ENCODE results near the gene STX10.

Gene STX10

DNA sequence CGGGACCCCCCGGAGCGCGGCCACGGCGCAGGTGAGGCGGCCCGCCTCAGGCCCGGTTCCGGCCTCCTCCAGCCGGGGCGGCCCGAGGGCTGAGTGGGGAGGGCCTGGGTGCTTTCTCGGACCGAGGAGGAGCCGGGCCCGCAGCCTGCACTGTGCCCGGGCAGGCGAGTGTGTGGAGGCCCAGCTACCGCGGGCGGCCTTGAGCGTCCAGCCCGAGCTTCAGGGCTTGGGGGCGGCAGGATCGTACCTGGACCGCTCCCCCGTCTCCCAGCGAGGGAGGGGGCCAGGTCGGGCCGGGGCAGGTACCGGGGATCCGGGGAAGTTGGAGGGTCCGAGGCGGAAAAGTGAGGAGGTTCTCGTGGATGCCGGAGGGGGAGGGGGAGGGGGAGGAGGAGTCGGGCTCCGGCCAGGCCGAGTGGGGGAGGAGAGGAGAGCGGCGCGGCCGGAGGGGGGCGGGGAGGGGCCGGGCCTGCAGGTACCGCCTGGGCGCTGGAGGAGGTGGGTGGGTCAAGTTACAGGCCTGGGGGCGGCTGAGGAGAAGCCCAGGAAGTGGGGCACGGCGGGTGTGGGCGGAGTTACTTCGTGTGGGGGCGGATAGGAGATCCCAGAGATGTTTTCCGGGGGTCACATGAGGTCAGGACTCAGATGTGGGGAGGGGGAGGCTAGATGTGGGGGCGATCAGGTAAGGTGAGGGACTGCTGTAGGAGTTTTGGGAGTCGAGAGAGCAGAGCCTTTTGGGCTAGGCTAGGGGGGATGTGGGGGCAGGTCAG, 31.6 kb downstream of the STX10 start:
- DNase-seq = peak in 1 of 2 experiments; percentile 65

DNA sequence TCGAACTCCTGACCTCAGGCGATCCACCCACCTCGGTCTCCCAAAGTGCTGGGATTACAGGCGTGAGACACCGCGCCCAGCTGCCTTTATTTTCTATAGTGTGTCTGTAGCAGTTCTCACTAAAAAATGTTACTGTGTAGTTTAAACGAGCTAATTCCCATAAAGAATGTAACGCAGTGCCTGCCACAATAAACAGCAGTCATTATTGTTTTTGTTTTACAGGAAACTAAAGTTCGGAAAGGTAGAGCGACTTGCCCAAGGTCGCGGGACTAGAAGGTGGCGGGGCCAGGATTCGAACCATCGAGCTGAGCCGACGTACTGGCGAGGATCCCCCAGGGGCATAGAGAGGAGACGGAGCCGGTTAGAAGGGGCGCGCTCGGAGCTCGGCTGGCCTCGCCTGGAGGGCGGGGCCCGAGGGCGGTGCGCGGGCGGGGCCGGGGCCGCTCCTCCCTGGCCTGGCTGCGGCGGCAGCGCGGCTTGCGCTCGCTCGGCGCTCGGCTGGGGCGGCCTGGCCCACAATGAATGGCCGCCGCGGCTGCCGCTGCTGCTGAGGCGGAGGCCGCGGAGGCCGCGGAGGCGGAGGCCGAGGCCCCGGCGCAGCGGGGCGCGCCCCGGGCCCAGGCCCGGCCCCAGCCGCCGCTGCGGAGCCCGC, 32.3 kb downstream of the STX10 start, which contains the start of gene NACC1:
TSS of gene NACC1 (plus strand) at position 493 of the 652 bp plus-strand sequence. CDS start 16,944 bp downstream, outside the sequence.
- DNase-seq = peak; percentile 91 to 95

DNA sequence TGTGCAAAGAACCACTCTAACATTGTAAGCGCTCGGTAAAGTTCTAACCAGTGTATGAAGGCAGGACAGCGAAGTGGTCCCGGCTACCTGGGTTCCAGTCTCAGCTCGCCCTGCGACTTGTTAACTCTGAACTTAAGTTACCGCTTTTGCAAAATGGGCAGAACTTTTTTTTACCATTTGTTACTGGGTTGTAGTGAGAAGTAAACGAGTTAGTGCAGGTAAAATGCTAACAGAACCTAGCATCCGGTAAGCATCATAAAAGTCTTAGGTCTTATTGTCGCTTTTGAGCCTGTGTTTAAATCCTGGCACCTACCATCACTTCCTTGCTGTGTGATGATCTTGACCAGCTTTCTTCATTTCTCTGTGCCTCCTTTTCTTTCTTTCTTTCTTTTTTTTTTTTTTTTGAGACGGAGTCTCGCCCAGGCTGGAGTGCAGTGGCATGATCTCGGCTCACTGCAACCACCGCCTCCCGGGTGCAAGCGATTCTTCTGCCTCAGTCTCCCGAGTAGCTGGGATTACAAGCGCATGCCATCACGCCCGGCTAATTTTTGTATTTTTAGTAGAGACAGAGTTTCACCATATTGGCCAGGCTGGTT, 32.9 kb downstream of the STX10 start:
- DNase-seq = peak in 1 of 2 experiments; percentile 33

DNA sequence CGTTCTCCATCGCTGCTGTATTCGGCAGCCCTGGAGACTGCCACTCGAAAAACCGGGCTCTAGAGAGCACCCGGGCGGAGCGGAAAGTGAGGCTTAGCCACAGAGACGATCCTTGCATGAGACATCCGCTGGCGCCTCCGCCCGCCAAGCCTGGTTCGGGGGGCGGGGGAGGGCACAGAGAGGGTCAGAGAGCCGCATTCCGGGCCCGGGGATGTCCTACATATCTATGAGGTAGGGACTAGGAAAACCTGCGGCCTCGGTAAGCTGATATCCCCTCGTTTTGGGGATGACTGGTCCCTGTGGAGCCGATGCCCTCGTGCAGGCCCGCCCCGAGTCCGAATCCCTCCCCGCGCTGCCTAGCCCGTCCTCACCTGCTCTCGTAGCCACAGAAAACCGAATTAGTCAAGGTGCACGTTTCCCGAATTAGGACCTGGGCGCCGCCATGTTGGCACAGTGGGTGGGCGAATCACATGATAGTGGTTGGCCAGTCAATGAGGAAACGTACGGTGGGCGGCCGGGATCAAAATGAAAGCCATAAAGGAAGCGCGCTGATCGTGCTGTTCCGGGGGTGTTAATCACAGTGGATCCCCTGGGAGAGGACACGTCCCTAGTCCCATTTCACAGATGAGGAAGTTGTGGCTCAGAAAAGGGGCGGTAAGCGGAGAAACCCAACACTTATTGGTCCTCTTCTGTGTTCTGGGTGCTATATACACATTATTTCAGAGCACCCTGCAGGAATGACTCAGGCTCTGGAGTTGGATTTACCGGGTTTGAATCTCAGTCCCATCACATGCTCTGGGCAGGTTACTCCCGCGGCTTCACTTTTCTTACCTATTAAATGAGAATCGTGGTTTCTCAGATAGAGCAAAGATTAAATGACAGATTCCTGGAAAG, 33.6 kb downstream of the STX10 start, which contains the start of gene TRMT1:
TSS of gene TRMT1 (minus strand) at position 459 of the 894 bp plus-strand sequence. CDS start at position 118, 341 bp downstream.
- DNase-seq = peak; percentile 95 to 96

DNA sequence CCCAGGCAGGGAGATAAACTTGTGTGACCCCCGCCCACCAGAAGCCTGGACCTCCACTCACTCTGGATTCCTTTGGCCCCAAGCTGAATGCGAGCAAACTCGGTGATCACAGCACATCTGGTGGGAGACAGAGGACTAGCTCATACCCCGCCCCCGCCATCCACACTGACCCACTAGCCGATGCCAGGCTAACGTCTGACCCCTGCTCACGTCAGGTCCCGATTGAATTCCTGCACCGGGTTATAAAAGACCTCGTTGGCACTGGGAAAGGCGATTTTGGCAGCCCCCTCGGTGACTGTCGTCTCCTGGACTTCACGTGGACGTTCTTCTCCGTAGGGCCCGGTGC, 34.3 kb downstream of the STX10 start:
- DNase-seq = no peak

DNA sequence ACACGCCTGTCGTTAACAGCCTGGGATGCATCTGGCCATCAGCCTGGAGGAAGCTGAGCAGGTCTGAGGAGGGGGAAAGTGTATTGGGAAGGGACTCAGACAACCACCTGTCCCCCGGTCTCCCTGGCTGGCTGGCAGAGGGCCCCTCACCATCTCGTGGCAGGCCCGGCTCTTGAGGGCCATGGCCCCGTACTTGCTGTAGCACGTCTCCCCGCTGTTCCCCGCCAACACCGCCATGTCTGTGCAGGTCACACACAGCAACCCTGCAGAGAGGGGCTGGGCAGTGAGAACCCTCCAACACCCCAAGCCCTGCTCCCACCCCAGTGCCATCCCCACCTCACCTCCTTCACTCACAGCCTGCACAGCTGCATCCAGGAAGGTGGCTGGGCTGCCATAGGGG, 37.6 kb downstream of the STX10 start:
- DNase-seq = no peak

DNA sequence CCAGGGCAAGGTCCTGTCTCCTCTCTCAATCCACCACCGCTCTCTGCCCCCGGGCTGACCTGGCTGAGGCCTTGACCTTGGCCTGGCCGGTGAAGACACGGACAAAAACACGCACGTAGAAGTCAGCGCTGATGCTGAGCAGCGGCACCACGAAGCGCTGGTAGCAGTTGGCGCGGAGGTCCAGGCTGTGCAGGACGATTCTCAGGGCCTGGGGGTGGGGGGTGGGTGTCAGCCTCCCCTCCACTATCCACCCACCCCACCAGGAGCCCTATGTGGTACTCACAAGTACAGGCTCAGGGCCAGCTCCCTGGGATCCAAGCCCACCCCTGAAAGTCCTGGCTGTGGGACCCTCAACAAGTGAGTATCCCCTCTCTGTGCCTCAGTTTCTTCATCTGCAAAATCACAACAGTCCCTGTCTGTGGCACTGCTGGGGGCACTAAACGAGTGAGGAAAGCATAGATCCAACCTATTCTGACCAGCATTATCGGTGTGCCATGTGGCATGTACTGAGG, 40.0 kb downstream of the STX10 start:
- DNase-seq = no peak

DNA sequence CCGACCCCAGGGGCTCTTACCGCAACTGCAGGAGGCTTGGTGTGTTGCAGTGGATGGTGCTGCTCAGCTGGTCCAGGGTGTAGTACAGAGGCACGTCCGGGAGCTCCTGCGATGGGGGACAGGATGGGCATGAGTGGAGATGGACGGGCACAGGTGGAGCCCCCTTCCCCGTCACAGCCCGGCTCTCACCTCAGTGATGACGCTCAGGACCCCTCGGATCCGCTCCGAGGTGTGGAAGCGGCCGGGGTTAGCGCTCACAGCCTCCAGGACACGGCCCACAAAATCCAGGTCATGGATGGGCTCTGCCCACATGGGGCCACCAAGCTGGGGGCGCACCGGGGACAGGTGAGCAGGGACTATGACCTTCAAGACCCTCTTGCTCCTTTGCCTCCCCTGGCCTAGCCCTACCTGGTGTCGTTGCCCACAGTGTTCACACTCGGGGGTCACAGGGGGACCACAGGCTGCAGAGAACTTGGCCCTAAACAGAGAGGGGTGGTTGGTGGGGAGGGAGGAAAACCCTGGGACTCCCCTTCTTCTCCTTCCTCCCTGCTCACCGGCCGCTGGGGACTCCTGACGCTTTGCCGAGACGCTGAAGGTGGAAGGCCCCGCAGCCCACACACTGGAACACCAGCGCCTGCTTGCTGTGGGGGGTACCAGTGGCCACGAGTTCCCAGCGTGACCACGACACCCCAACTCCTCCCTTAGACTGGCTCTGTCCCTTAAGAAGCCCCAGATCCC, 40.6 kb downstream of the STX10 start:
- DNase-seq = no peak

DNA sequence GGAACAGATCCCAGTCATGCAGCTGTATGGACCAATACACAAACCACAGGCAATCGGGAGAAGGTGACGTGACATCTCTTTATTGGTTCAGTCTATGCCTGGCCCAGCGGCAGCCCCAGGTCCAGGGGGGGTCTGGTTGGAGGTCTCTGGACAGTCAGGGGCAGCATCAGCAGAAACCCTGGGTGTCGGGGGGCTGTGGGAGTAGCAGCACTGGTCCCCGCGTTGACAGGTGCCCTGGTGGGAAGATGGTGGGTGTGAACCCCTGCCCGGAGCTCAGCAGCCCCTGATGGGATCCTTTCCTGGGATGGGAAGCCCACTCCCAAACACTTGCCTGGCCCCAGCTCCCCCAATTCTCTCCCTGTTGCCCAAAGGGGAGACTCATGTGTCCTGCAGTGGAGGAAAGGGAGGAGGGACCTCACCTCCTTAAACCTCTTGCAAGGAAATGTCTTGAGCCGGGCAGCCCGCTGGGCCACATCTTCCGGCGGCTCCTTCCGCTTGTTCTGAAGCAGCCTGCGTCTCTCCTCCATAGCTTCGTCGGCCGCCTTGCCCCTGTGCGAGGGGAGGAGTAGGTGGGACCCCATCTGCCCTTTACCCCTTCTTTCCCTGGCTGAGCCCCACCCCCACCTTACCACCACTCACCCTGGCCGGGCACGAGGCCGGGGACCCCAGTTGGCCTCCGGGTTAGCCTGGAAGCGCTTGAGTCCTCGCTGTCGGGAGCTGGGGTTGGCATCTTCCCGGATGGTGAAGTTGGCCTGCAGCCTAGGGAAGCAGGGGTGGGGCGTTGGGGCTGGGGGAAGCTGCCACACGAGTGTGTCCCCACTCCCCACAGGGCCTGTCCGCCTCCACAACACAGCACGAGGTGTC, 45.1 kb downstream of the STX10 start:
- peak; percentile 57 to 61 for DNase-seq

DNA sequence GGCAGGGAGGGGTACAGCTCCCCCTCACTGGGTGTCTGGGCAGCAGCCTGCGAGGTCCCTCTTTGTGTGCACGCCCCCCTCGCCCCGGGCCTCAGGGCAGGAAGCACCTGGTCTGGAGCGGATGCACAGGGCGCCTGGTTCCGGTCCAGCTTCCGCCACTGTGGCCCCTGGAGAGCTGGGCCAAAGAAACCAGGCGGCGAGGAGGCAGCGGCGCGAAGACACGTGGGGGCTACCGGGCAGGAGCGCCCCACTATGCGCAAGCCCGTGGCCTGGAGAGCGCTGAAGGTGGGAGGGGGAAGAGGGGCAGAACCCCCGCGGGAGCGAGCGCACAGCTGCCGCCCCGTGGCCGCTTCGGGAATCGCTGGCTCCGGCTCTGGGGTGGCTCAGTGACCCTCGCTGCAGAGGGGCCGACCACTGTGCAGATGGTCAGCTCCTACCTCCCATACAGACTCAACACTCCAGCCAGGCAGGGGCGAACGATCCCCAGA, 45.8 kb downstream of the STX10 start:
- DNase-seq = peak; percentile 83 to 86

DNA sequence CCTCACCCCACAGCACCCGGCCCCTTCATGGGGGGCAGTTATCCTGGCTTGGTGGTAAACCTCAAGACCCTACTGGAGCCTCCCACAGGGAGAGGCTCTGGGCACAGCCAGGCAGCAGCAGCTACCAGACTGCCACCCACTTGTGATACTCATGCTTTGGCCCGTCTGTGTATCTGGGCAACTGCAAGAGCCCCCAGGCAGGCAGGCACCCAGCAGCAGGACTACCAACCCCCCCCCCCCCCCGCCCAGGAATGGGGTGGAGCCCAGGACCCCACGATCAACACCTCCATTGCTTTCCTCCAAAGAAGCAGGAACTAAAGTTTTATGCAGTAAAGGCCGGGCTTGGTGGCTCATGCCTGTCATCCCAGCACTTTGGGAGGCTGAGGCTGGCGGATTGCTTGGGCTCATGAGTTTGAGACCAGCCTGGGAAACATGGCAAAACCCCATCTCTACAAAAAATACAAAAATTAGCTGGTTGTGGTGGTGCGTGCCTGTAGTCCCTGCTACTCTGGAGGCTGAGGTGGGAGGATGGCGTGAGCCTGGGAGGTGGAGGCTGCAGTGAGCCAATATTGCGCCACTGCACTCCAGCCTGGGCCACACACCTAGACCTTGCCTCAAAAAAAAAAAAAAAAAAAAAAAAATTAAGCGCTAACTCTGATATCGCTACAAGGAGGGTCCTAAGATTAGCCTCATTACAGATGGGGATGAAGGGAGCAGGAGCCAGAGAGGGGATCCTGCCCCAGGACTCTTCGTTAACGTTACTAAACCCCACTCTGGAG, 46.4 kb downstream of the STX10 start:
- DNase-seq = peak in 1 of 2 experiments; percentile 39

DNA sequence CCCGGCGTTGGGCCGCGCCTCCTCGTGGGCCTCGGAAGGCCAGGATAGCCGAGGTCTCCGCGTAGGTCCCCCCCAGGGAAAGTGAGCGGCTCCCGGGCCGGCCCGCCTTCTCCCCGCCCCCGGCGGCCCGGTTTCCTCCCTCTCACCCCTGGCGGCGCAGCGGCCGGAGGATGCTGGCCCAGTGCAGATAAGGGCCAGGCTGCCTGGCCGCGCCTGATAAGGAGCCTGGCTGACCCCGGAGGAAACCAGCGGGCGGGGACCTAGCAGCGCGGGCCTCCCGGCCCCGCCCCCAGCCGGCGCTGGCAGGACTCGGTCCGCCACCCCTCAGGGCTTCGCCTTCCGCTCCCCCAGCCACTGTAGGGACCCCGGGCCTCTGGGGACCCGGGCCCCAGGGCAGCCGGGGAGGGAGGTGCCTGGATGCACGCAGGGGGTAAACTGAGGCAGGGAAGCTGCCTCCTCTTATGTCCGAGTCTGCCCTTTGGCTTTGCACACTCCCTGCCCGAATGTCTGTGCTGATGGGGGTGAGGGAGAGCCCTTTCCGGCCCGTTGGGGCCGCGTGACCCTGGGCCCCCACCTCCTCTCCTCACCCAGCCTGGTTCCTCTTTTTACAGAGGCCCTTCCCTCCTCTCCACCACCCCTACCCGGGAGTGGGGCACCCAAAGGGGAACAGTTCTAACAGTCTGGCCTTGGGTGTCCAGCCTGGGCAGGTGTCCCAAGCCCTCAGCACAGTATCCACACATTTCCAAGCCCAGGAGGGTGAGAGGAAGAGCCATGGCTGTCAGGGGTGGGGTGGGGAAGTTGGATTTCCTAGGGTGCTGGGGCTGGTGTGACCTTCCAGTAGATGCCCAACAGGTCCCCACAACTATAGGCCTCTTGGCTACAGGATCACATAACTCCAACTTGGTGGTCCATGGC, 47.3 kb downstream of the STX10 start, which contains the start of gene LYL1:
TSS of gene LYL1 (minus strand) at position 193 of the 915 bp plus-strand sequence. CDS start 1,687 bp downstream, outside the sequence.
- peak; percentile 49 to 66 for DNase-seq

DNA sequence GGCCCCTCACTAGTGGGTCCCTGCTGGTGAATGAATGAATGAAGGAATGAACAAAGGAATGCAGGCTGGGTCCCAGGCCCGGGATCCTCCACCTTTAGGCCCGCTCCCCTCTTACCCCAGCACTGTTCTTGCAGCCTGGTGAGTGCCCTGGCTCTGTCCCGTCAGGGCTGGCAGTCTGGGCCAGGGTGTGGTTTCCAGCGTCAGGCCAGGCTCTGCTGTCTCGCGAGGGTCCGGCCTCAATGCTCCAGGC, 47.8 kb downstream of the STX10 start:
- DNase-seq = peak in 1 of 2 experiments; percentile 41

DNA sequence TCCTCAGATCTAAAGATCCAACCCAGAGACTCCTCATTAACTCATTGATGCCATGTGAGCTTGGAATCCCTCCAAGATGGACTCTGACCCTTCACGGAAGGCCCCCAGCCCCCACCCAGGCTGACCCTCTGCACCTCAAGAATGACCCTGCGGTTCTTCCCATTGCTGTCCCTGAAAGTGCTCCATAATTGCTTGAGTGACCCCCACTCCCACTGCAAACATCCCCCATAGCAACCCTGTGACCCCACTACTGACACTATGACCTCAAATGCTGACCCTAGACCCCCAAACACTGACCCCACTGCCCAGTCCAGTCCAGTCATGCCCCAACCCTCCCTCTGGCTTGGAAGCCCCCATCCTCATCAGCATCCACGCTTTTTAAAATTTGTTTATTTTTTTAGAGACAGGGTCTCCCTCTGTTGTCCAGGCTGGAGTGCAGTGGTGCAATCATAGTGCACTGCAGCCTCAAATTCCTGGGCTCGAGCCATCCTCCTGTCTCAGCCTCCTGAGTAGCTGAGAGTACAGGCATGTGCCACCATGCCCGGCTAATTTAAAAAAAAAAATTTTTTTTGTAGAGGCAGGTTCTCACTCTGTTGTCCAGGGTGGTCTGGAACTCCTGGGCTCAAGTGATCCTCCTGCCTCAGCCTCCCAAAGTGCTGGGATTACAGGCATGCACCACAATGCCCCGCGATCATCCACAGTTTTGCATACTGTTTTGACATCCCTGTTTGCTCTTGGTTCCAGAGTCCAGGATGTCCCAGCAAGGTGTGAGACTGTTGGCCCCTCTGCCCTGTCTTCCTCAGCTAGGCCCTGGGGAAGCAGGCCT, 48.4 kb downstream of the STX10 start:
- no peak for DNase-seq

DNA sequence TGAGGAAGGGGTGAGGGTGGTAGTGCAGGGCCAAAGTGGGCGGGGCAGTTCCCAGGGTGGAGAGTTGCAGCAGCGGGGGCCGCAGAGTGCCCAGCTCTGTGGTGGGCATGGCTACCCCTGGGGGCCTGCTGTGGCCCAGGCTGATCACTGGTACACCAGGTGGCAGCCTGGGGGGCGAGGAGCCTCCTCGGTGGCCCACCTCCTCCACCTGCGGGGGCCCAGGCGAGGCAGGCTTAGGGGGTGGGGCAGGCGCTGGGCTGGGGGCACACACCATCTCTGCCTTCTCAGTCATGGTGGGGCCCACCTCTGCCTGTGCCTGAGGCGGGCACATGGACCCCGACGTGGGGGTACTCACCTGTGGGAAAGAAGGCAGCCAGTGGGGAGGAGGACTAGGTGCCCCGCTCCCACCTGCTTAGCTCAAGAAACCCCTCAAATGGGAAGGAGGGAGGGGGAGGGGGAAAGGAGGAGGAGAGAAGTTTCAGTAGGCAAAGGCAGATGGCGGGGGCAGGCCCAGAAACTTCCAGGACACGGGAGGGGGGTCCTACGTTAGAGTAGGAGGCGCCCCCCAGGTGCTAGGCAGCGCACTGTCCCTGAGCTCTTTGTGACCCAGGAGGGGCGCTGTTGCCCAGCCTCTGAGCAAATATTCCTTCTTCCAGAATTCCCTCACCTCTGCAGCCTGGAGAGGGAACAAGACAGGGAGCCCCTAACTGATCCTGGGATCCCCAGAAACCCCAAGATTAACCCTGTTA, 49.2 kb downstream of the STX10 start:
- no peak for DNase-seq

DNA sequence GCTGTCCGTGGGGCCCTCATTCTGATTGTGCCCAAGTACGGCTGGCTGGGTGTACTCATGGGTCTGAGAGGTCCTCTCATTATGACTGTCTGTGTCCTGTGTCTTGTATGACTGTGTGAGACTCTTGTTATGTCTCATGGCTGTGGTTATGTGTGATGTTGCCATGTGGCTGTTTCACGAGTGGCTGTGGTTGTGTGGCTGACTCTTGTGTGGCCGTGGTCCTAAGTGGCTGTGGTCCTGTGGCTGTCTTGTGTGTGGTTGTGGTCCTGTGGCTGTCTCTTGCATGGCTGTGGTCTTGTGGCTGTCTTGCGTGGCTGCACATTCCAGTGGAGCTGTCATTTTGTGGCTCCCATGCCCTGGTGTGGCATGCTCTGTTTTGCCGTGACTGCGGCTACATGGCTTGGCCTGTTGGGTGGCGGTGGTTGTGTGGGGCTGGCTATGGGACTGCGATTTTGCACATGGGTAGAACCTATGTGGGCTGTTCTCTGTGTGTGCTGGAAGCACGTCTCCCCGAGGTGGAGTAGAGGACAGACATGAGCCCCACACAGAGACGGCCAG, 50.1 kb downstream of the STX10 start:
- DNase-seq = peak; percentile 89 to 91
